Measurements from ENCODE around the gene ZCCHC4. TPM values are rescaled to one million over a fixed set of nuclear protein-coding genes. Genes with fewer than 3 reads are reported as not detected.

Gene ZCCHC4
- total RNA-seq, 1 experiment from 2014 or later, result 12.3 TPM

- peak overlapping the region; percentile 91 to 95 for H3K4me3 ChIP-seq (replicated peaks in 1 of 2; ENCODE audit: low read depth in 1 of 2, low read length in 2 of 2)
- peaks cover 0 to 3% of the 10 kb centered on the region in 2 experiments; a peak in 1 of 4 replicates for H3K9me3 ChIP-seq (ENCODE audit: control insufficient read depth in 1 of 2, insufficient read depth in 1 of 2, low read depth in 1 of 2, low read length in 2 of 2)
- ChIA-PET CTCF (interaction anchor here (1.0 to 1.9 kb wide), 2 partner anchors 11 to 65 kb away, joined by 6 to 7 read pairs; partner anchors contain the start of gene ZCCHC4), RAD21 (ENCODE audit: low non-redundant PET in 1 of 2, low total read pairs in 2 of 2, uncharacterized antibody in 2 of 2, unreplicated experiment in 2 of 2) (no interaction called here), POLR2A (interaction anchor here (1.8 kb wide), 1 partner anchor 10 kb away, joined by 7 read pairs; no protein-coding TSS in a partner anchor)
- no peak for DNase-seq (ENCODE audit: low read depth, low spot score)
- H3K4me2 ChIP-seq (ENCODE audit: low read length), result peak overlapping the region; percentile 94
- no peak overlapping the region for H2AFZ ChIP-seq (ENCODE audit: low read depth, low read length, poor library complexity, severe bottlenecking)
- peak overlapping the region; percentile 65 for H3K27ac ChIP-seq (ENCODE audit: low read depth, low read length)
- TF ChIP-seq EZH2 (IDR thresholded peaks at IDR 0.05) (no peak), YY1 (IDR thresholded peaks at IDR 0.05; ENCODE audit: extremely low read depth, insufficient replicate concordance, low read depth, low read length) (peak; percentile 85)
- no peaks in the 10 kb centered on the region for H4K20me1 ChIP-seq (ENCODE audit: insufficient read depth)
- TSS peak; percentile 58 for BruUV-seq (replicated peaks)
- H3K79me2 ChIP-seq (ENCODE audit: insufficient read depth, low read length), result peaks cover 35% of the 10 kb centered on the region
- H3K9me2 ChIP-seq (ENCODE audit: insufficient read depth), result no peaks in the 10 kb centered on the region
- H3K9ac ChIP-seq (ENCODE audit: low read length), result peak overlapping the region; percentile 84
- H3K27me3 ChIP-seq (ENCODE audit: insufficient read depth, low read length), result no peaks in the 10 kb centered on the region
- peaks cover 8 to 19% of the 10 kb centered on the region in 2 experiments for H3K4me1 ChIP-seq (ENCODE audit: control insufficient read depth in 1 of 2, insufficient read depth in 2 of 2, low read length in 2 of 2)
- intact Hi-C loops (cut with micrococcal nuclease), result no loop called here
- ATAC-seq, result peak; percentile 3; the same call in 1 of the 2 replicates
- peaks cover 4 to 18% of the 10 kb centered on the region in 2 experiments; a peak in 3 of 4 replicates for H3K36me3 ChIP-seq (ENCODE audit: control insufficient read depth in 1 of 2, insufficient read depth in 2 of 2, low read length in 2 of 2)
Measured at GRCh38 chr4:25377572-25378436, 65.2 kb downstream of the ZCCHC4 start.

- Histone ChIP-seq H3K79me2 (ENCODE audit: insufficient read depth, low read length) (peaks cover 35% of the 10 kb centered on the region), H3K27ac (ENCODE audit: low read depth, low read length) (no peak overlapping the region), H3K27me3 (ENCODE audit: insufficient read depth, low read length) (no peaks in the 10 kb centered on the region), H4K20me1 (ENCODE audit: insufficient read depth) (no peaks in the 10 kb centered on the region), H3K4me3 (replicated peaks in 1 of 2; ENCODE audit: low read depth in 1 of 2, low read length in 2 of 2) (peak overlapping the region; percentile 91 to 95), H3K4me1 (ENCODE audit: control insufficient read depth in 1 of 2, insufficient read depth in 2 of 2, low read length in 2 of 2) (peaks cover 8 to 19% of the 10 kb centered on the region in 2 experiments), H3K9me2 (ENCODE audit: insufficient read depth) (no peaks in the 10 kb centered on the region), H3K9ac (ENCODE audit: low read length) (no peak overlapping the region), H3K4me2 (ENCODE audit: low read length) (peak overlapping the region; percentile 94), H3K36me3 (ENCODE audit: control insufficient read depth in 1 of 2, insufficient read depth in 2 of 2, low read length in 2 of 2) (peaks cover 8 to 18% of the 10 kb centered on the region in 2 experiments; a peak in 3 of 4 replicates), H2AFZ (ENCODE audit: low read depth, low read length, poor library complexity, severe bottlenecking) (no peak overlapping the region), H3K9me3 (ENCODE audit: control insufficient read depth in 1 of 2, insufficient read depth in 1 of 2, low read depth in 1 of 2, low read length in 2 of 2) (peaks cover 0 to 3% of the 10 kb centered on the region in 2 experiments; a peak in 1 of 4 replicates)
- RAD21 ChIA-PET (ENCODE audit: low non-redundant PET in 1 of 2, low total read pairs in 2 of 2, uncharacterized antibody in 2 of 2, unreplicated experiment in 2 of 2), result no interaction called here
- CTCF ChIA-PET, result no interaction called here
- ATAC-seq, result no peak
- DNase-seq (ENCODE audit: low read depth, low spot score), result no peak
- no TSS peak for BruUV-seq (replicated peaks)
- intact Hi-C loops (cut with micrococcal nuclease), result no loop called here
- POLR2A ChIA-PET, result no interaction called here
- TF ChIP-seq CBX3 (IDR thresholded peaks at IDR 0.05; ENCODE audit: low read depth) (no peak), FOSL1 (IDR thresholded peaks at IDR 0.05; ENCODE audit: low read depth) (no peak), MAX (IDR thresholded peaks at IDR 0.05) (no peak), ZFX (IDR thresholded peaks at IDR 0.05) (no peak), RAD21 (IDR thresholded peaks at IDR 0.05; ENCODE audit: low read depth) (no peak), YY1 (IDR thresholded peaks at IDR 0.05; ENCODE audit: extremely low read depth, insufficient replicate concordance, low read depth, low read length) (no peak), JUND (IDR thresholded peaks at IDR 0.05) (no peak), SRF (IDR thresholded peaks at IDR 0.05; ENCODE audit: low read depth) (no peak), POLR2AphosphoS5 (IDR thresholded peaks at IDR 0.05; ENCODE audit: low read depth, low read length) (no peak), EZH2 (IDR thresholded peaks at IDR 0.05) (no peak)
- TF ChIP-seq, protein P1, sequence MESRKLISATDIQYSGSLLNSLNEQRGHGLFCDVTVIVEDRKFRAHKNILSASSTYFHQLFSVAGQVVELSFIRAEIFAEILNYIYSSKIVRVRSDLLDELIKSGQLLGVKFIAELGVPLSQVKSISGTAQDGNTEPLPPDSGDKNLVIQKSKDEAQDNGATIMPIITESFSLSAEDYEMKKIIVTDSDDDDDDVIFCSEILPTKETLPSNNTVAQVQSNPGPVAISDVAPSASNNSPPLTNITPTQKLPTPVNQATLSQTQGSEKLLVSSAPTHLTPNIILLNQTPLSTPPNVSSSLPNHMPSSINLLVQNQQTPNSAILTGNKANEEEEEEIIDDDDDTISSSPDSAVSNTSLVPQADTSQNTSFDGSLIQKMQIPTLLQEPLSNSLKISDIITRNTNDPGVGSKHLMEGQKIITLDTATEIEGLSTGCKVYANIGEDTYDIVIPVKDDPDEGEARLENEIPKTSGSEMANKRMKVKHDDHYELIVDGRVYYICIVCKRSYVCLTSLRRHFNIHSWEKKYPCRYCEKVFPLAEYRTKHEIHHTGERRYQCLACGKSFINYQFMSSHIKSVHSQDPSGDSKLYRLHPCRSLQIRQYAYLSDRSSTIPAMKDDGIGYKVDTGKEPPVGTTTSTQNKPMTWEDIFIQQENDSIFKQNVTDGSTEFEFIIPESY (IDR thresholded peaks at IDR 0.05; ENCODE audit: extremely low read depth, insufficient replicate concordance, low read length), result no peak
- TF ChIP-seq, protein P2, sequence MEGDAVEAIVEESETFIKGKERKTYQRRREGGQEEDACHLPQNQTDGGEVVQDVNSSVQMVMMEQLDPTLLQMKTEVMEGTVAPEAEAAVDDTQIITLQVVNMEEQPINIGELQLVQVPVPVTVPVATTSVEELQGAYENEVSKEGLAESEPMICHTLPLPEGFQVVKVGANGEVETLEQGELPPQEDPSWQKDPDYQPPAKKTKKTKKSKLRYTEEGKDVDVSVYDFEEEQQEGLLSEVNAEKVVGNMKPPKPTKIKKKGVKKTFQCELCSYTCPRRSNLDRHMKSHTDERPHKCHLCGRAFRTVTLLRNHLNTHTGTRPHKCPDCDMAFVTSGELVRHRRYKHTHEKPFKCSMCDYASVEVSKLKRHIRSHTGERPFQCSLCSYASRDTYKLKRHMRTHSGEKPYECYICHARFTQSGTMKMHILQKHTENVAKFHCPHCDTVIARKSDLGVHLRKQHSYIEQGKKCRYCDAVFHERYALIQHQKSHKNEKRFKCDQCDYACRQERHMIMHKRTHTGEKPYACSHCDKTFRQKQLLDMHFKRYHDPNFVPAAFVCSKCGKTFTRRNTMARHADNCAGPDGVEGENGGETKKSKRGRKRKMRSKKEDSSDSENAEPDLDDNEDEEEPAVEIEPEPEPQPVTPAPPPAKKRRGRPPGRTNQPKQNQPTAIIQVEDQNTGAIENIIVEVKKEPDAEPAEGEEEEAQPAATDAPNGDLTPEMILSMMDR (IDR thresholded peaks at IDR 0.05 in 2 of 3, conservative IDR thresholded peaks at IDR 0.05 in 1 of 3; ENCODE audit: borderline replicate concordance in 1 of 3, insufficient read depth in 1 of 3, low read depth in 2 of 3, low read length in 2 of 3), result no peak
Measured at GRCh38 chr4:25378437-25378743, 65.8 kb downstream of the ZCCHC4 start.
